OCI-LY7 (cell line): Measurements from ENCODE around the gene TXNIP.

Experiments
- CTCF ChIP-seq: fragments of 200-600 bp; sonication (generic); conservative IDR thresholded peaks from 2 replicates; pipeline ENCODE4 v1.5.1; 2014; ENCODE audit warnings: mild to moderate bottlenecking, antibody characterized with exemption, low read length, moderate library complexity, mixed read lengths
- EZH2phosphoT487 ChIP-seq: fragments of 200-600 bp; sonication (generic); IDR thresholded peaks from 2 replicates; pipeline ENCODE4 v1.6.1; 2018; ENCODE audit warnings: low read depth, borderline replicate concordance, mild to moderate bottlenecking, mixed run types, antibody characterized with exemption, low read length, moderate library complexity, mixed read lengths

- no peak for TF ChIP-seq CTCF
- no peak for TF ChIP-seq EZH2phosphoT487
Observed at GRCh38 chr1:145957443-145958319, 38.7 kb downstream of the TXNIP start, which contains the start of gene LIX1L.
